ENCODE data around the gene NET1.

DNA sequence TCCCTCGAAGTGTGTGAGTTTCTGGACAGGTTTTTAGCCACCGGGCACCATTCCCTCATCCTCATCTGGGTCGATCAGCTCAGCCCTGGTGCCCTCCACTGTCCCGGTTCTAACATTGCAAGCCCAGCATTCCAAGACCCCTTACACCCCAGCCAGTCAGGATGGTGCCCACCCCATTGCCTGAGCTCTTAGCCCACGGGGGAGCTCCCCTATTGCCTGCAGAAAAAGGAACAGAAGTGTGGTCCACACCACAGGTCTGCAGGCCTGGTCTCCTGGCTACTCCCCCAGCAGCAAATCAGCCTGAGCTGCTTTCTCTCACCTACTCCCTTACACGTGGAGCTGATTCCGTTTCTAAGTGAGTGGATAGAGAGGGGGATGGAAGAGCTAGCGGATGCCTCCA lies 82.3 kb downstream of the NET1 start:
- TF ChIP-seq, protein P1, sequence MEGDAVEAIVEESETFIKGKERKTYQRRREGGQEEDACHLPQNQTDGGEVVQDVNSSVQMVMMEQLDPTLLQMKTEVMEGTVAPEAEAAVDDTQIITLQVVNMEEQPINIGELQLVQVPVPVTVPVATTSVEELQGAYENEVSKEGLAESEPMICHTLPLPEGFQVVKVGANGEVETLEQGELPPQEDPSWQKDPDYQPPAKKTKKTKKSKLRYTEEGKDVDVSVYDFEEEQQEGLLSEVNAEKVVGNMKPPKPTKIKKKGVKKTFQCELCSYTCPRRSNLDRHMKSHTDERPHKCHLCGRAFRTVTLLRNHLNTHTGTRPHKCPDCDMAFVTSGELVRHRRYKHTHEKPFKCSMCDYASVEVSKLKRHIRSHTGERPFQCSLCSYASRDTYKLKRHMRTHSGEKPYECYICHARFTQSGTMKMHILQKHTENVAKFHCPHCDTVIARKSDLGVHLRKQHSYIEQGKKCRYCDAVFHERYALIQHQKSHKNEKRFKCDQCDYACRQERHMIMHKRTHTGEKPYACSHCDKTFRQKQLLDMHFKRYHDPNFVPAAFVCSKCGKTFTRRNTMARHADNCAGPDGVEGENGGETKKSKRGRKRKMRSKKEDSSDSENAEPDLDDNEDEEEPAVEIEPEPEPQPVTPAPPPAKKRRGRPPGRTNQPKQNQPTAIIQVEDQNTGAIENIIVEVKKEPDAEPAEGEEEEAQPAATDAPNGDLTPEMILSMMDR (IDR thresholded peaks at IDR 0.05): no peak
- no peak for TF ChIP-seq POLR2A (IDR thresholded peaks at IDR 0.05)
- no peak for TF ChIP-seq POLR2AphosphoS5 (IDR thresholded peaks at IDR 0.05)

Data from stomach (tissue), 4 donors.